NCI-H128 (cell line): Measurements from ENCODE around the gene BMP10.

Source experiments
- DNase-seq: peaks from one replicate; lab custom pipeline; 2025; ENCODE audit not compliant: unreplicated experiment; lab: John Stamatoyannopoulos, UW

BMP10 gene

GRCh38 chr2:68822207-68822872 is 48.9 kb downstream of the BMP10 start:
- DNase-seq = no peak

- no peak for DNase-seq
Measured at GRCh38 chr2:68819556-68819955, 51.6 kb downstream of the BMP10 start.

GRCh38 chr2:68817306-68817705 is 53.9 kb downstream of the BMP10 start:
- no peak for DNase-seq
